NCI-H1417 treated with DMSO at 0.1 percent for 48 hours (cell line): Measurements from ENCODE around the gene PTPRH.

Source experiments
- DNase-seq: peaks from one replicate; lab custom pipeline; 2025; lab: John Stamatoyannopoulos, UW

PTPRH gene

DNA sequence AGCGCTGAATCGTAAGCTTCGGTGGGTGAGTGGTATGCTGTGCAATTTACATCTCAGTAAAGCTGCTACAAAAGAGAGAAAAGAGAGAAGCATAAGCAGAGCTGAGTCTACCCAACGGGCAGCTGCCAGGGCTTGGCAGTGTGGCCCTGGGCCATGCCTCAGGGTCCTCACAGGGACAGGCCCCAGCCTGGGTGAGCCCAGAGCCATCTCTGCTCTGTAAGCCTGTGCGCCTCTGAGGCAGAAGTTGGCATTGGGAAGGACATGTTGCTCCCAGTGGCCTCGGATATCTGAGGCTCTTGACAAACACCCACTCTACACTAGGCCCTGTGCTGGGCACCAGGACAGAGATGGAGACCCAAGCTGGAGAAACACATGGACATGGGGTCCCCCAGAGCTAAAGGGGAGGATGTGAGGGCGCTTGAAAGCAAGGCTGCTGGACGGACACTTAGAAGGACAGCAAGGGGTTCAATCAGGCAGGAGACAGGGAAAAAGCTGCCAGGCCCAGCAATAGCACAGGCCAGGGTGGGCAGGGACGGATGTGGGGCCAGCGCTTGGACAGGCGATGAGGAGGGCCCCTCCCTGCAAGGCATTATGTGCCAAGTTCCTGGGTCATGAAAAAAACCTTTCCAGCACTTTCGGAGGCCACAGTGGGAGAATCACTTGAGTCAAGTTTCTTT, 34.8 kb upstream of the PTPRH start:
- no peak for DNase-seq

DNA sequence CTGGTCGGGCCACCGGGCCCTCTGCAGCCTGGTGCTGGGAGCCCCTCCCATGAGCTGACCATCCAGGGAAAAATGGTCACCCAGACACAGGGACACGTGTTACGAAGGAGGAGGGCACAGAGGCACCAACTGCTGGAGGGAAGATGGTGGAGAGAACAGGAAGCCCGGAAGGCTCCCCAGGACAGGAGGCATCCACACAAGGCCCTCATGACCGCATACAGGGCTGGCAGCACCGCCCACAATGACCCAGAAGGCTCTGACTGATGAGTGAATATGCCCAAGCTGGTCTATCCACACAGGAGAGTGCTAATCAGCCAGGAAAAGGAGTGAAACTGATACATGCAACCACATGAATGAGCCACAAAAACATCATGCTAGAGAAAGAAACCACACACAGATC, 33.2 kb upstream of the PTPRH start:
- DNase-seq, result no peak

- DNase-seq, result no peak
Measured at GRCh38 chr19:55241935-55242464, 32.7 kb upstream of the PTPRH start.

DNA sequence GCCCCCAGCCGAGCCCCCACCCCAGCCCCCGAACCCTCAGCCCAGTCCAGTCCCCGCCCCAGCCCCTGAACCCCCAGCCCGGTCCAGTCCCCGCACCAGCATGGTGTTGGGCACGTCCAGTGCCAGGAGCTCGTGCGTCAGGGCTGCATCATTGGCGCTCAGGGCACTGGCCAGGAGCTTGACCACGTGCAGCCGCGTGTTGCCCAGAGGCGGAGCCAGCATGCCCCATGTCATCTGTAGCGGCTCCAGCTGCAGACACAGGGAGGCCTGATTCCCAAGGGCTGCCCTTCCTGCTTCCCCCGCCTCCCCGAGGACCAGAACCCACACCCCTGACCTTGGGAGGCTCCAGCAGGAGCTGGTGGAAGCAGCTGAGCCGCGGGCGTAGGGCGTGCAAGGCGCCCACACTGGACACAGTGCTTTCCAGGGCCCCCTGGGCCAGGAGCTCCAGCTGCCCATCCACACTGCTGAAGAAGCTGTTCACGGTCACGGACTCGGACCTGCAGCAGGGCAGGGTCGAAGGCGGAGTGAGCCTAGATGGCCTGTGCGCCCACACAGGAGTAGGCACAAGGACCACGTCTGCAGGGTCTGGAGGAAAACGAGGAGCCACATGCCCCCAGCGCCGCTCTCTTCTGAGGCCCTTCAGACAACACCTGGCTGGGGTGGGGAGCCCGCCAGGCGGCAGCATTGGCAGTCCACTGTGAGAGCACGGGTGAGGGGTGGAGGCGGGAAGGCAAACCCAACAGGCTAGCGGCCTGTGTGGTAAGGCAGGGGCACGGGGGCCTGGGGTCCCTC, 32.0 kb upstream of the PTPRH start:
- no peak for DNase-seq

DNA sequence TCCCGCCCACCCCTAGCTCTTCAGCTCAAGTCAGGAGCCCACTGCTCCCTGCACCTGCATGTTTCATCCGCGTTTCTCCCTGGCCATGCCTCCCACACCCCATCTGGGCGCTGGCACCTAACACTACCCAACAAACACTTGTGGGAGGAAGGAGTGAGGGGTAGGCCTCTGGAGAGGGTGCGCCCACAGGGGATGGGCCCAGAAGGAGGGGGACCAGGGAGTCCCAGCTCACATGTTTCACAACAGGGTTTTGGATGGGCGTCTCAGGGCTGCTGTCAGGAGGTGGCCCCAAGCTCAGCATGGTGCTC, 31.4 kb upstream of the PTPRH start:
- no peak for DNase-seq

DNA sequence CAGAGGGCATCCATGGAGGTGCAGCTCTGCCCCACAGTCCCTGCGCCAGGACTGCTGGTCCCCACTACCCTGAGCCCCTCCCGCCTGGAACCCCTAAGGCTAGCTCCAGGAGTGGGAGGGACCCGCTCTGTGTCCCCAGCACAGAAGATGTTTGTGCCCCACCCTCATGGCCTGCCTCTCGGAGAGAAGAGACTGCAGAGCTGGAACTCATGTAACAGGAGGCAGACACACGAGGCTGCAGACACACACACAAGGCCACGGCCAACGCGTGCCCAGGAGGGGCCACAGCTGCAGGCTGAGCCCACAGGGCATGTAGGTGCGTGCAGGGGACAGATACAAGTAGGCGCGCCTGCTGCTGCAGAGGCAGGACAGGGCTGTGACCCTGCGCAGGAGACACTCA, 29.7 kb upstream of the PTPRH start:
- DNase-seq, result no peak

GRCh38 chr19:55238030-55238429, 28.7 kb upstream of the PTPRH start:
- DNase-seq, result no peak

- DNase-seq, result no peak
Measured at GRCh38 chr19:55232986-55233385, 23.7 kb upstream of the PTPRH start.

- DNase-seq, result no peak
Measured at GRCh38 chr19:55232286-55232602, 22.9 kb upstream of the PTPRH start.

DNA sequence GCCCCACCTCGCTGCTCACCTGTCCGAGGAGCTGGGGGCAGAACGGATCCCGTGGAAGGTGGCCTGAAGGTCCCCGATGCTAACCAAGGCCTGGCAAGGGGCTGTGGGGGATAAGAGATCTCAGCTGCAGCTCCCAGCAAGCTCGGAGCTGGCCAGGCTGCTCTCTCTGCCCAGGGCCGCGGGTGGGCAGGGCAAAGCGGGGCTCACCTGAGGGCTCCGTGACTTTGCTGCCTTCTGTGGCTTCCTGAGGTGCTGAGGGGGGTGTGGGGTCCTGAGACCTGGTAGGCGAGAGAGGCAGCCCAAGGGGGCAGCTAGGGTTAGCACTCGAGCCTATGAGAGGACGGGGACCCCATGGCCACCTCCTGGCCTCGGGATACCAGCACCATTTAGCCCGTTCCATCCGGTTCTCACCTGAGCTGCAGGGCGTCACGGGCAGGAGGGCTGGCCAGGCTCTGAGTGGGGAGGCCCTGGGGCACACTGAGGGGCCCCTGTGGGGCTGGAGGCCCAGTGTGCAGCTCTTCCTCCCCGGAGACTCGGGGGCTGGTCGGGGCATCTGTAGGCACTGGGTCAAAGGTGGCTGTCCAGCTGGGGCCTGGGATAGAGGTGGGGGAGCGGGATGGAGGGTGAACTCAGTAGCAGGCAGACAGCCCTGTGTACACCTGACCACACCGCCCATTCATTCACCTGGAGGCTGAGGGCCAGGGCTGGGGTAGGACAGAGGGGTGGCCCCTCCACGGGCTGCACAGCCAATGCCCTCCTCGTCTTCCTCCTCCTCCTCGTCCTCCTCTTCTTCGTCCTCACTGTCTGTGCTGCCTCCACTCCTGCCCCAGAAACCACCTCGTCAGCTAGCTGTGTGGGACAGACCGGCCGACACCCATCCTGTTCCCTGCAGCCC, 22.3 kb upstream of the PTPRH start:
- DNase-seq, result no peak

GRCh38 chr19:55230780-55231179, 21.5 kb upstream of the PTPRH start:
- DNase-seq, result no peak

DNA sequence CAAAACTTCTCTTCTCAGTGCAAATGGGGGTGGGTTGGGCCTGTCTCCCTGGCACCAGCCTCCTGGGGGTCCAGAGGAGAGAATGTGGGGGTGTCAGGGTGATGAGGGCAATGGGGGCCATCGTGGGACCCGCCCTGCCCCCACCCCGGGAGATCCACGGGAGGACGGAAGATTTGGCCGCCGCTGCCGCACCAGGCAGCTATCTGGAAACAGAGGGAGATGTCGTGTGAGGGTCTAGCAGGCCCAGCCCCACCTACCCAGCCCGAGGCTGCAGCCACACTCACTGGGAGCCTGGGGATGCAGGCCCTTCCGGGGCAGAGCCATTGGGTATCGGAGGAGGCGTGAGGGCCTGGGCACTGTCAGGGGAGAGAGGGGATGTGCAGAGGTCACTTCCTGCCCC, 21.0 kb upstream of the PTPRH start:
- no peak for DNase-seq

GRCh38 chr19:55229789-55230182, 20.5 kb upstream of the PTPRH start:
- DNase-seq, result no peak

- DNase-seq, result no peak
Measured at GRCh38 chr19:55229145-55229788, 20.0 kb upstream of the PTPRH start.

DNA sequence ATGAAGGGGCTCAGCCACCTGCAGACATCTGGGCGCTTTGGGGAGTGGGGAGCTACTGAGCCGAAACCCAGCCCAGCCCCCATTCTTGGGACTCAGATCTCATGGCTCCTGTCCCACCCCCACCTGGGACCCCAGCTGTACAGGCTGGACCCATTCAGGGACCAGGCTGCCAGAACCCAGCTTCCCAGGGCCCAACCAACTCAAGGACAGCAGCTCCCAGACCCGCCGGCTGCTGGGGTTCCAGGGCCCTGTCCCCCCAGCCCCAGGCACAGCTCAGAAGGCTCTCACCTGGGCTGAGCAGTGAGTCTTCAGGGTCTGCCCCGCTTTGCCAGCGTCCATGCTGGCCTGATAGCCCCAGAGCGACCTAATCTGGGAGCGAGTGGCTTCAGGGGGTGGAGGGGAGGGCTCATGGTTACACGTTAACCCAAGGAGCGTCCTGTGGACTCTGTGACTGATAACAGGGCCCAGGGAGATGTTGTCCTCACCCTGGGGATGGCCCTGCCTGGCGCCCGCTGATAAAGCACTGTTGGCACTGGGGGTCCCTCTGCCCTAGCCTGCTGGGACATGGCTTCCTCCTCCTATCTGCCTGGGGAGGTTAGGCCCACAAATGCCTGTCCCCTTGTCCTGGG, 19.2 kb upstream of the PTPRH start, which contains the start of gene TMEM86B:
TSS of gene TMEM86B (minus strand) at position 361 of the 629 bp plus-strand sequence. CDS start at position 339, 22 bp downstream.
- no peak for DNase-seq

- DNase-seq, result no peak
Measured at GRCh38 chr19:55228015-55228391, 18.7 kb upstream of the PTPRH start.

DNA sequence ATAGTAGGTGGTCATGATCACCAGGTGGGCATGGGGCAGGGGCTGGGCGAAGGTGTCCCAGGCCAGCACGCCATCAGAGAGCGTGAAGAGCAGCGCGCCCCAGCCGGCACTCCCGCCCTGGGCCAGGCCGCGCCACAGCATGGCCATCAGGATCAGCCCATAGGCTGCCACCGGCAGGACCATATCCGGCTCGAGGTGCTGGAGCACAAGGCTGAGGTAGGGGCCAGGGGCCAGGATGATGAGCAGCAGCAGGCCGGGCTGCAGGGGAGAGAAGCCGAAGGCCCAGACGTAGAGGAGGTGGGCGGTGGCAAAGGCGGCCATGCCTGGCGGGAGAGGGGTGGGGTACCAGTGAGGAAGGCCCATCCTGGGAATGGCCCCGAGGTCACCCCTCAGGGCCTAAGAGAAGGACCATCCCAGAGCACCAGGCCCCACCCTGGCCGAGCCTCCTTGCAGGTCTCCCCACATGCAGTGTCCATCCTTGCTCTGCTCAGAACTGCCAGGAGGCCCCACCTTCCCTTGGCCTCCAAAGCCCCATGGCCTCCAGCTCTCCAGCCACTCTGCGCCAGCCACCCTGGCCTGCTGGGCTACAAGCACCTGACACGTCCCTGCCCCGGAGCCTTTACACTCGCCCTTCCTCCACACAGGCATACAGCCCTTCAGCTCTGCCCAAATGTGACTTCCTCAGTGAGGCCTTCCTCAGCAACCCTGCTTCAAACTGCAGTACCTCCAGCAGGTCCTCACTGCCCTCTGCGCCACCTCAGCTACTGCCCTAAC, 18.1 kb upstream of the PTPRH start:
- DNase-seq, result no peak

DNA sequence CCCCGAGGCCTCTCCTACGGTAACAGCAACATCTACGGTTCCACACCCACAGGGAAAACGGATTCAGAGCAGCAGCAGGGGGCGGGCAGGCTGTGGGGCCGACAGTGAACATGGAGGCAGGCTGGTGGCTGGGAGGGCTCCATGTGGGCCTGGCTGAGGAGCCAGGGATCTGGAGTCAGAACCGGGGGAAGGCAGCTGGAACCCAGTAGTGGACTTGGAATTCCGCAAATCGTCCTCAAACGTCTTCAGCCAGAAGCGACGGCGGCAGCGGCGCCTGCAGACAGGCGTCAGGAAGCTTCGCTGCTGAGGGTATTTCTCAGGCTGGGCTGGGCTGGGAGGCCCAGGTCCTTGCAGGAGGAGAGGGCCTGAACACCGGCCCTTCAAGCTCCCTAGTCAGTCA, 17.5 kb upstream of the PTPRH start:
- no peak for DNase-seq

DNA sequence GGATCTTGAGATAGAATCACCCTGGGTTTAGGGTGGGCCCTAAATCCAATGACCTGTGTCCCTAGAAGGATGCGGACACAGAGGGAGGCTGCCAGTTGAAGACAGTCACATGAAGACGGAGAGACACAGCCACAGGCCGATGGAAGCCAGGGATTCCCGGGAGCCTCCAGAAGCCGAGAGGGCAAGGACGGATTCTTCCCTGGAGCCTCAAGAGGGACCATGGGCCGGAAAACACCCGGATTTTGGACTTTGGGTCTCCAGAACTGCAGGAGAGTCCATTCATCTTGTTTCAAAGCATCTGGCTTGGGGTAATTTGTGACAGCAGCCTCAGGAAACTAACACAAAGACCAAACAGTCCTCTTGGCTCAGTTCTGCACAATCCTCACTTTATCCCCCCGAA, 17.0 kb upstream of the PTPRH start:
- DNase-seq, result no peak

GRCh38 chr19:55225415-55225958, 16.2 kb upstream of the PTPRH start:
- no peak for DNase-seq
